Stimulated activated CD4-positive, alpha-beta T cell treated with anti-CD3 and anti-CD28 coated beads, Interleukin-4, amount 100 ng/mL, for 1 hour (primary cell): ENCODE measurements around the gene DMRTB1.
"Not testable (repeated sequence)": the region's sequence is repeated elsewhere in the genome, so short reads cannot be mapped to it uniquely, and the experiment has no call there.

ENCODE experiments used
- DNase-seq: peaks from one replicate; pipeline ENCODE4 v3.0.0-alpha.2; 2020

The DMRTB1 gene

GRCh38 chr1:53459321-53460175 lies at the start of gene DMRTB1:
DMRTB1 (plus strand) TSS chr1:53459399; CDS start chr1:53459454, 55 bp downstream.
- no peak for DNase-seq

- DNase-seq = no peak
Observed at GRCh38 chr1:53409695-53410094, 49.5 kb upstream of the DMRTB1 start.

GRCh38 chr1:53410100-53410541 lies 49.1 kb upstream of the DMRTB1 start:
- DNase-seq = no peak

GRCh38 chr1:53410701-53411100 lies 48.5 kb upstream of the DMRTB1 start:
- no peak for DNase-seq

GRCh38 chr1:53411541-53412152 lies 47.6 kb upstream of the DMRTB1 start:
- DNase-seq = no peak

GRCh38 chr1:53412285-53413174 lies 46.7 kb upstream of the DMRTB1 start:
- DNase-seq = no peak

- DNase-seq = peak; percentile 27
Observed at GRCh38 chr1:53413175-53414001, 45.8 kb upstream of the DMRTB1 start.

GRCh38 chr1:53414632-53415031 lies 44.6 kb upstream of the DMRTB1 start:
- DNase-seq = no peak

GRCh38 chr1:53415432-53415831 lies 43.8 kb upstream of the DMRTB1 start:
- no peak for DNase-seq

GRCh38 chr1:53416269-53416813 lies 42.9 kb upstream of the DMRTB1 start:
- DNase-seq = no peak

GRCh38 chr1:53417074-53417511 lies 42.1 kb upstream of the DMRTB1 start:
- no peak for DNase-seq

GRCh38 chr1:53419034-53419433 lies 40.2 kb upstream of the DMRTB1 start:
- DNase-seq = no peak

GRCh38 chr1:53420341-53420740 lies 38.9 kb upstream of the DMRTB1 start:
- no peak for DNase-seq

GRCh38 chr1:53421208-53421607 lies 38.0 kb upstream of the DMRTB1 start:
- DNase-seq = no peak

GRCh38 chr1:53430261-53430660 lies 28.9 kb upstream of the DMRTB1 start:
- DNase-seq = no peak

GRCh38 chr1:53430779-53431178 lies 28.4 kb upstream of the DMRTB1 start:
- no peak for DNase-seq

- no peak for DNase-seq
Observed at GRCh38 chr1:53431244-53431643, 28.0 kb upstream of the DMRTB1 start.

- DNase-seq = no peak
Observed at GRCh38 chr1:53431805-53432565, 27.2 kb upstream of the DMRTB1 start.

- DNase-seq = no peak
Observed at GRCh38 chr1:53432611-53433010, 26.6 kb upstream of the DMRTB1 start.

GRCh38 chr1:53434405-53435007 lies 24.7 kb upstream of the DMRTB1 start:
- DNase-seq = not testable (repeated sequence)

GRCh38 chr1:53435151-53435550 lies 24.0 kb upstream of the DMRTB1 start:
- no peak for DNase-seq
